C4-2B (cell line): Measurements from ENCODE around the gene SFXN3.

Source experiments
- ZFX ChIP-seq: fragments of 450-650 bp; IDR thresholded peaks from 2 replicates; pipeline ENCODE4 v1.6.1; 2017
- TF ChIP-seq, protein P1 (sequence below): fragments of 450-650 bp; conservative IDR thresholded peaks from 2 replicates; pipeline ENCODE4 v1.5.1; 2017; ENCODE audit warnings: mild to moderate bottlenecking

GRCh38 chr10:101043363-101043707 is 12.3 kb downstream of the SFXN3 start:
- TF ChIP-seq, protein P1, sequence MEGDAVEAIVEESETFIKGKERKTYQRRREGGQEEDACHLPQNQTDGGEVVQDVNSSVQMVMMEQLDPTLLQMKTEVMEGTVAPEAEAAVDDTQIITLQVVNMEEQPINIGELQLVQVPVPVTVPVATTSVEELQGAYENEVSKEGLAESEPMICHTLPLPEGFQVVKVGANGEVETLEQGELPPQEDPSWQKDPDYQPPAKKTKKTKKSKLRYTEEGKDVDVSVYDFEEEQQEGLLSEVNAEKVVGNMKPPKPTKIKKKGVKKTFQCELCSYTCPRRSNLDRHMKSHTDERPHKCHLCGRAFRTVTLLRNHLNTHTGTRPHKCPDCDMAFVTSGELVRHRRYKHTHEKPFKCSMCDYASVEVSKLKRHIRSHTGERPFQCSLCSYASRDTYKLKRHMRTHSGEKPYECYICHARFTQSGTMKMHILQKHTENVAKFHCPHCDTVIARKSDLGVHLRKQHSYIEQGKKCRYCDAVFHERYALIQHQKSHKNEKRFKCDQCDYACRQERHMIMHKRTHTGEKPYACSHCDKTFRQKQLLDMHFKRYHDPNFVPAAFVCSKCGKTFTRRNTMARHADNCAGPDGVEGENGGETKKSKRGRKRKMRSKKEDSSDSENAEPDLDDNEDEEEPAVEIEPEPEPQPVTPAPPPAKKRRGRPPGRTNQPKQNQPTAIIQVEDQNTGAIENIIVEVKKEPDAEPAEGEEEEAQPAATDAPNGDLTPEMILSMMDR = no peak
- no peak for TF ChIP-seq ZFX
